Stimulated activated CD8-positive, alpha-beta memory T cell treated with anti-CD3 and anti-CD28 coated beads, Interleukin-15, amount 100 ng/mL, for 48 hours (primary cell): ENCODE data around the gene C8G.

Experiments used
- DNase-seq, 2 donors: peaks; one replicate each; pipeline ENCODE4 v3.0.0-alpha.2; 2020; ENCODE audit warnings: low read depth in 2 of 2

The C8G gene

DNA sequence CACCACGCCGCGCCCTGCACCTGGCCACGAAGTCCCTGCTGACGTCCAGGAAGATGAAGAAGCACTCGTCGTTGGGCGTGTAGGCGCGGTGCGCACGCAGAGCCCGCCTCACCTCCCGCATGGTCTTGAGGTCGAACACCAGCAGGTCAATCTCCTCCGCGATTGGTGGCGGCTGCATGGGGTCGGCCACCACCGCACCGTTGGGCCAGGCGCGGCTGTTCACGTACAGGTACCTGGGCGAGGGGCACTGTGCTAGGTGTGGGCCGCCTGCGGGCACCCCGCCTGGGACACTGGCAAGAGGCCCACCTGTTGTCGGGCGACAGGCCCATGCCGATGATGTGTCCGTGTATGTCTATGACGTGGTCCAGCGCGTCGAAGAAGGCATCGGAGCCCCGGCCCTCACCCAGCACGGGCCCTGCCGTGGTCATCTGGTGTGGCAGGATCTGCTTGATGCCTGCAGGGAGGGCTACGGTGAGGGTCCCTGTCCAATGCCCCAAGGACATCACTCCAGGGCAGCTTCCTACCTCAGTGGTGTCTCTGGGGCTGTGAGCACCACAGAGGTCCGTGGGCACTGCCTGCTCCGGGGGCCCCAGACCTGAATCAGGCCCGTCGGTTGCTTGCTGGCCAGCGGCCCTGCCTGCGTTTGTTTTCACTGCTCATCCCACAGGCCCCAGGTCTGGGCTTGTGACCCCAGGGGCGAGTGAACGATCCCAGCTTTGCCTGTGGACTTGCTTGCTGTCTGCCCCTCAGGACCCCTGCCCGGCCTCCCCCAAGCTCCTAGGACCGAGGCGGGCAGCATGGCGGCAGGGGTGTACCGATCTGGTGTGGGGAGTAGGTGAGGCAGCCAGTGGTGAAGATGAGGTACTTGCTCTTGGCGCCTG is 3.6 kb upstream of the C8G start:
- no peak for DNase-seq

DNA sequence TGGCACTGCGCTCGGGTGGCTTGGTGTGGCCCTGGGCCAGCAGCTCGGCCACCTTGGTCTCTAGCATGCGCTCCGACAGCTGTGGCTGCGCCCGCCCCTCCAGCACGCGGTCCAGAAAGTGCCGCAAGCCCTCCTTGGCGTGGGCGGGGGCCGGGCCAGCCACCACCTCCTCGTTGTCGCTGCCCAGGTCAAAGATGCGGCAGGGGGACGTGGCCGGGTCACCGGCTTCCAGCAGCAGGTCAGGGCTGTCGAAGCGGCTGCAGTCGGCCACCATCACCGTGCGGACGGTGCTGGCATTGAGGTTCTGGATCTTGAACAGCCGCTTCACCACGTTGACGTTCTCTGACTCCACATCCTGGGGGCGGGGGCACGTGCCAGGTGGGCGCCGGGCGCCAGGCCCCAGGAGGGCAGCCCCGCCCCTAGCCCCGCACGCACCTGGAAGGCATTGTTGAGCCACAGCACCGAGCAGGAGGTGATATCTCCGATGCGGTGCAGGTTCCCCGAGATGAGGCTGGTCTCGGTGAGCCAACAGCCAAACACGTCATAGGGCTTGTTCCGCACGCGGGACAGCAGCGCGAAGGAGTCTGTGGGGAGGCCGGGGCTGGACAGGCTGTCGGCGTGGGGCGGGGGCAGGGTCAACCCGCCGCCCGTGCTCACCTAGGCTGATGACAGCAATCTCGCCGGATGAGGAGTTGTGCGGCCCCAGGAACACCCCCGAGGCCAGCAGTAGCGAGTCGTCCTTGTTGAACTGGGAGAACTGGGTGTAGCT is 2.7 kb upstream of the C8G start:
- DNase-seq: no peak

DNA sequence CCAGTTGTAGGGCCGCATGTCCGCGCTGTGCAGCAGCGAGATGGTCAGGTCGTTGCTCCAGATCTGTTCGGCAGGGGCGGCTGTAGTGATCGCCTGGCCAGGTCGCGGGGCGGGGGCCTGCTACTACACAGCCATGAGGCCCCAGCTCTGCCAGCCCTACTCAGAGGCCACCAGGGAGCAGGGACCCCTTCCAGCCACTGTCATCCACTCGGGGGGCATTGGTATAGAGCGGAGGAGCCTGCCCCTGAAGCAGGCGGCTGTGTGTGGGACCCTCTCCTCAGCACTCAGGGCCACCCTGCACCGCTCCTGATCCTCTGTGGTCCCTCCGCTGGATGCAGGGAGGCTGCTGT is 2.2 kb upstream of the C8G start:
- DNase-seq: no peak

DNA sequence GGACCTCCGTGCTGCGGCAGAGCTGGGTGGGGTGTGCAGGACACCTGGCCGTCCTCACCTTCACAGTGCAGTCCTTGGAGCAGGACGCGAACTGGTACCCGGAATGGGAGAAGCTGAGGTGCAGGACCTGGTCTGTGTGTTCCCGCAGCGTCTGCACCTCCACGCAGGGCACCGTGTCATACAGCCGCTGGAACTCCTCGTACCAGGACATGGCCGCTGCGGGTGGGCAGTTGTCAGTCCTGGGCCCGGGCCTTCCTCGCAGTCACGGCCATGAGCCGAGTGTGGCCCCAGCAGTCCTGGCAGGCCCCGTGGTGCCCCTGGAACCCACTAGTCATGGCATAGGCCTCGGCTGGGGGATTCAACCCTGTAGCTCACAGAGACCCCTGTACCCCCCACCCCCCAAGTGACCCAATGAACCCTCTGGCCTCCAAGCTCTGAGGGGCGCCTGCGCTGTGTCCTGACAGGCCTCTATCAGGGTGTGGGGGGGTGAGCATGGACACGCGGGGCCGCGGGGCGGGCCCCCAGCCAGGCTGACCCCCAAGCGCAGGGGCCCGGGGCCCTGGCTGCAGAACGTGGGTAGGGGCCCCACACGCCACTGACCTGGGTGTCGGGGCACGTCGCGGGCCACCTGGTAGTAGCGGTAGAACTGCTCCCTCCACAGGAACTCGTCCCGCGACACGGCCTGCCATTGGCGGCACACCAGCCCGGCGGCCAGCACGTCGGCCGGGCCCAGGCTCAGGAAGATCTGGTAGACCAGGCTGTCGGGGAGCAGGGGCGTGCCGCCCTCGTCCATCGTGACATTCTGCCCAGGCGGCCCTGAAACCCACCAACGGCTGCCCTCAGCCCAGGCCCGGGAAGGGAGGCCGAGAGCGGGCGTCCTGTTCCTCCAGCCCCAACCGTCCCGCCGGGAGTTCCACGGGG is 1.5 kb upstream of the C8G start:
- peak in 1 of 2 donors; percentile 17 for DNase-seq

DNA sequence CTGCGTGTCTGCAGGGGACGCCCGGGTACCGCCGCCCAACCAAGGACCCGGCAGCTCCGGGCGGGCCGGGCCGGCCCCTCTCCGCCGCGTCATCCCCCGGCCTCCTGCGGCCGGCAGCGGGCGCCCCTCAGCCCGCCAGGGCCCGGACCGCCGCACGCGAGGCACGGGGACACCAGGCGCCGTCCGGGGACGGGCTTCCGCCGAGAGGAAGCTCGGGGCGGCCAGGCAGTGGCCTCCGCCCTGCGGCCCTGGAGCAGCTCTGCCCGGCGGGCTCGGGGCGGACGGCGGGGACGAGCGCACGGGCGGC is 878 bp upstream of the C8G start:
- DNase-seq: no peak

DNA sequence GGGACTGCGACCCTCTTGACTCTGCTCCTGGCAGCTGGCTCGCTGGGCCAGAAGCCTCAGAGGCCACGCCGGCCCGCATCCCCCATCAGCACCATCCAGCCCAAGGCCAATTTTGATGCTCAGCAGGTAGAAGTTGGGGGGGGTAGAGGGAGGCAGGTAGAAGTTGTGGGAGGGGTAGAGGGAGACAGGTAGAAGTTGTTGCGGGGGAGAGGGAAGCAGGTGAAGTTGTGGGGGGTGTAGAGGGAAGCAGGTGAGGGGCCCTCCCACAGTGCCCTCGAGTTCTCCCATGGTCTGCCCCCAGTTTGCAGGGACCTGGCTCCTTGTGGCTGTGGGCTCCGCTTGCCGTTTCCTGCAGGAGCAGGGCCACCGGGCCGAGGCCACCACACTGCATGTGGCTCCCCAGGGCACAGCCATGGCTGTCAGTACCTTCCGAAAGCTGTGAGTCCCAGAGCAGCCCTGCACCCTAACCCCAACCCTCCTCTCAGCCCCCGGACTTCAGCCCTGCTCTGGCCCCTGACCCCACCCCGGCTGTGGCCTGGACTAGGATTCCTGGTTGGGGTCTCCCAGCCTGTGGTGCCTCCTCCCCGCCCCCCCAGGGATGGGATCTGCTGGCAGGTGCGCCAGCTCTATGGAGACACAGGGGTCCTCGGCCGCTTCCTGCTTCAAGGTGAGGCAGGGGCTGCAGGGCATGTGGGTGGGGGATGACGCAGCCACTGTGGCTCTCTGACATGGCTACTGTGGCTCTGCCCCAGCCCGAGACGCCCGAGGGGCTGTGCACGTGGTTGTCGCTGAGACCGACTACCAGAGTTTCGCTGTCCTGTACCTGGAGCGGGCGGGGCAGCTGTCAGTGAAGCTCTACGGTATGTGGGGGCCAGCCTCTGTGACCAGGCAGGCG is 537 bp downstream of the C8G start:
- no peak for DNase-seq

DNA sequence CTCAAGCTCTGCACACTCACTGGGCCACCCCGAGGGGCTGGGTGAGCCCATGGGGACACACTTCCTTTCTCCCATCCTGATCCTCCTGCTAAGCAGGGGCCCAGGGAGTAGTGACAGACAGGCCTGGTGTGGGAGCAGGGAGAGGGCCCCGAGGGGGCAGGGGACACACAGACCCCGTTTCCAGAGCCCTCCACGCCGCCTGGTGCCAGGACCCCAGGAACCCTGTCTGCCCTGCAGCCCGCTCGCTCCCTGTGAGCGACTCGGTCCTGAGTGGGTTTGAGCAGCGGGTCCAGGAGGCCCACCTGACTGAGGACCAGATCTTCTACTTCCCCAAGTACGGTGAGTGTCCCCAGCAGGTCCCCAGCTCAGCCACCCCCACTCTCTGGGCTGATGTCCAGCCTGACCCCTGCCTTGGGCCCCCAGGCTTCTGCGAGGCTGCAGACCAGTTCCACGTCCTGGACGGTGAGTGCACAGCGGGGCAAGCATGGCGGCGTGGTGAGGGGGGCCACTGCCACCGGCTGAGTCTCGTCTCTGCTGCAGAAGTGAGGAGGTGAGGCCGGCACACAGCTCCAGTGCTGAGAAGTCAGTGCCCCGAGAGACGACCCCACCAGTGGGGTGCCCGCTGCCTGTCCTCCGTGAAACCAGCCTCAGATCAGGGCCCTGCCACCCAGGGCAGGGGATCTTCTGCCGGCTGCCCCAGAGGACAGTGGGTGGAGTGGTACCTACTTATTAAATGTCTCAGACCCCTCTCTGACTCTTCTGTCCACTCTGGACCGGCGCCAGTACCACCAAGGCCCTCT is 1.4 kb downstream of the C8G start:
- no peak for DNase-seq

DNA sequence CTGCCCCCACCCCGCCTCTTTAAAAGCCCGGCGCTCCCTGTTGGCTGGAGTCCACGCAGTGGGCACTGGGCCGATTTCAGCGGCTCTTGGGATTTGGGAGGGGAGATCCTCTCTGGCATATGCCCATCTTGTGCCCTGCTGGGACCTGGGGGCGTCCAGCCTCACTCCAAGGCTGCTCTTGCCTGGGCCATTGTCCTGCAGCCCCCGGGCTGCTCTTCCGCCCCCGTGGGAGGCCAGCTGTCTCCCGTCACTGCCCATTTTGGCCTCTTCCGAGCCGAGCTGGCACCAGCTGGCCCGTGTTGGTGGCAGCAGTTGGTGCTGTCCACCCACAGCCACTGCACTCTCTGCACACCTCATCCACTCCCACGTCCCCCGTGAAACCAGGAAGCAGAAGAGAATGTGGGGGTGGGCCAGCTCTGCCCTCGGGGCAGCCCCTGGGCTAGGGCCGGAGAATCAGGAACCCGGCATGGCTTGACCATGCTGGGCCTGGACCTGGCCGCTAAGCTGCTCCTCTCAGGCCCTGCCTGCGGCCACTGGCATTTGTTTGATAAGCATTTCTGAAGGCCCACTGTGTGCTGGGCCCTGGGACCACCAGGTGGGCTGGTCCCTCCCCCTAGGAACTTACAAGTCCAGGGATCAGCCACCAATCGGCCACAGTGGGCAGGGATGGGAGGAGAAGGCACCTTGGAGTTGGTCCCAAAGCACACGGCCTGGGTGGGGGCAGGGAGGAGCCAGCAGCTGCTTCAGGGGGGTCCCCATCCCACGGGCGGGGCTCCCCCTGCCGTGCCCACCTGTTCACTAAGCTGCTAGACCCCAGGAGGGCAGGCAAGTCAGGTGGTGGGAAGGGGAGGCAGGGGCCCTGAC is 2.2 kb downstream of the C8G start:
- DNase-seq: no peak

DNA sequence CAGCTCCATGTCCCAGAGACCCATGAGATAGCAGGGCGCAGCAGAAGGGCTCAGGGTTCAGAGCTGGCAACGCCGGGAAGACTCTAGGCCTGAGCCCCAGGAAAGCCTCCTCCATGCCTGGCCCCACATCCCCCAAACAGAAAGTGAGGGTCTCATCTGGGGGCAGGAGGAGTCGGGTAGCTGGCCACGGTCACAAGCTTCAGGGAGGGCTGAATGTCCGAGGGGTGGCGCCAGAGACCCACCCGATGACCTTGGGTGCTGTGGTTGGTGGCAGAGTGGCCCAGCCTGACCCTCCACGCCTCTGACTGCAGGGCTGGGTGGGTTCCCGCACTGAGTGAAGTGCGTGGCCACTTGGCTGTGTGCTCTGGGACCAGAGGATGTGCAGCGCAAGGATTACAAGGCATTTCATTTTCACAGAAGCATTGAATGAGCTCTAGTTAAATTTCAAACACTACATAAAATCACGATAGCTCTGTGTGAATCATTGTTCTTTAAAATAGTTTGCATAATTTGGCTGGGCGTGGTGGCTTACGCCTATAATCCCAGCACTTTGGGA is 3.0 kb downstream of the C8G start:
- DNase-seq: no peak

DNA sequence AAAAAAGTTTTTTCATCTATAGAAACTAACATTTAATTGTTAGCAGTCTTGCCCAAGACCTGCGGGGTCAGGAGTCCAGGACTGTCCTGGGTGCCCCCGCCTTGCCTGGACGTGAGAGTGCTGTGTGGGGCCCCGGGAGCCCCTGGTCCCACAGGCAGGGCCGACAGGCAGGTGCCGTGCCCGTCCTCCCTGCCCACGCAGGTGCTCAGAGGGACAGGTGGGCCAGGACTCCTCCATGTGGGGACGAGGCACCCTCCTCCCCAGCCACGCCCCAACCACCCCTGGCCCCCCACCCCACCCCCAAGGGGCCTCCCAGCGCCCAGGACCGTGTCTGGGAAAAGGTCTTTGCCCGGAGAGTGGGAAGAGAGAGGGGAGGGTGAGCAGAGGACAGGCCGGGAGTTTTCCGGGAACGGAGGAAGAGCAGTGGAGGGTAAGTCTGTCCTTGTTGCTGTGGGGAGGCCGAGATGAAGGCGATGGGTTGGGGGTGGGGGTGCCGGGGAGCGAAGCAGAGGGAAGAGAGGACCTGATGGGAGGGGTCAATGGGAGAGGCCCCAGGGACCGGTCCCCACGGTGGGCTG is 4.3 kb downstream of the C8G start:
- no peak for DNase-seq

DNA sequence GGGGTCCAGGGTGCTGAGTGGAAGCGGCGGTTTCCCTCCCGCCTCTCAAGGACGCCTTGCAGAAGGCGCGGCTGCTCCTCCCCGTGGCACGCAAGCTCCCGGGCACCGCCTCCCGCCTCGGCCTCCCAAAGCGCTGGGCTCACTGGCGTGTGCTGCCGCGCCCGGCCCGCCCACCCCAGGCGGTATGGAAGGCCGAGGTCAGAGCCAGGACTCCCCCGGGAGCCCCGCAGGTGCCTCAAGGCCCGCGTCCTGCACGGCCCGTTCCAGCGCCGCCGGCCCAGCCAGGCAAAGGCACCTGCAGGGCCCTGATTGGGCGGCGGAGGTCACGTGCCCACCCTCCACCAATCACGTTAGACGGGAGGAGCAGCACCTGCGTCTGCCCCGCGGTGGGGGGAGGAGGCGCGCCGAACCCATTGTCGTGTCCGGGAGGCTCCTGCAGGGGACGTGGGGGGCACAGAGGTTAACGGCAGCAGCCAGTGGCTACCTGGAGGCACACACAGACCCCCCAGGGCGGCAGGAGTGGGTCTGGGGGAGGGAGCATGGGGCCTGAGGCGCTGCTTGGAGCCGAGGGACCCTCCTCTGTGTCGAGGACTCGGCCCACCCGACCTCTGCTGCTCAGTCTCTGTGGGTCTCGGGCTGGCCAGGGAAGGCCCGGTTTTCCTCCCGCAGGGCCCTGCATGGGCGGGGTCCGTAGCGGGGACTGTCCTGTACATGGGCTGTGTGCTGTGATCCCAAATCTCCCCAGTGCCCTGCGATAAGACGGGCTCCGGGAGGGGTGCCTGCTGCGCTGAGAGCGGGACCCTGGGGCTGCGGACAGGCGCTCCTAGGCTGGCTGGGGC is 5.0 kb downstream of the C8G start:
- DNase-seq: peak; percentile 94

DNA sequence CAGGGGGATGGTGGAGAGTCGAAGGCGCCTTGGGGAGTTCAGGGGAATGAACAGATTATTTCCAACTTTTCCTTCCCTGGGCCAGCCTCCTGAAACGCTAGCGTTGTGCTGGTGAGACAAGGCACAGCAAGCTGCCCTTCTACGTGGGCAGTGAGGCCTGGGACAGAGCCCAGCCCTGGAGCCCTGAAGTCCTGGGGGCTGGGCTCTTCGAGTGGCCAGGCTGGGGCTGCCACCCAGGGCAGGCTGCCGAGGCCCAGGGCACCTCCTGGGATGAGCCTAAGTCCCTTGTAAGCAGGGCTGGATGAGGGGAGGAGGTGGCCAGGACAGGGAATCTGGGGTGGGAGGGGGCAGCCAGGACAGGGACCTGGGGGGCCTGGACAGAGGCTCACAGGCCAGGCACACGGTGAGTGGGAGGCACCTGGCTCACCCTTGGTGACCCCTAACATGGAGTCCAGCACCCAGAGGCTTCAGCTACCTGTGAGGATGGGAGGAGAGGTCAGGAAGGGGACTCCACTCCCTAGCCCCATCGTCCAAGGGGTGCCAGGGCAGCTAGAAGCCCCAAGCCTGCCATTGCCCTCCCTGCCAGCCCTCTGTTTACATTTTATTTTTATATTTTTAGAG is 5.7 kb downstream of the C8G start:
- no peak for DNase-seq

DNA sequence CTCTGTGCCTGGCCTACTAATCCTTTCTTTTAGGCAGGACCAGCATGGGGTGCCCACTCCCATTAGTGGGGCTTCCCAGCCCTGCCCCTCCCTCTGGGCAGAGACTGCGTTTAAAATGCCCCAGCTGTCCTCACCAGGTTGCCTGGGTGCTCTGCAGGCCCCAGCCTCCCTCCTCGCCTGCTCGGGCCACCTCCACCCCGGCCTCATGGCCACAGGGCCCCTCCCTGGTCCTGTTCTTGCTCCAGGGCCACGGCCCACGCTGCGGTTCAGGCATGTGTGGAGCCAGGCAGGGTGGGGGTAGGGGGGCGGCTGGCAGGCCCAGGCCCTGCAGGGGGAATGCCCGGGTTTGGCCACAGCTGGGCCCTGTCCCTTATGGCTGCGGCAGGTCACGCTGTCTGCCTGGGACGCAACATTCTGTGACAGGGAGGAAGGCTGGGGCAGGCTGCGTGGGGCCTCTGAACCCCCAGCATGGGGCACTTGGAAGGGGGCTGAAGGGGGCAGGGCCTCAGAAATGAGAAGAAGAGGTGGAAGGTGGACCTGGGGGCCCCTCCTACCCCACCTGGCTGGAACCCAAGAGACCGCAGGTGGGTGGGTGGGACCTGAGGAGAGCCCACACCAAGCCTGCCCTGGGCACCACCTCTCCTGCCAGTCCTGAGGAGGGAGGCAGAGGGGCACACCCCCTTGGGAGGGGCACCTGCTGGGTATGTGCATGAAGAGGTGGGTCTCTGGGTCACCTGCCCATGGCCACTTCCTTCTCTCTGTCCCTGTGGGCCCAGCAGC is 6.7 kb downstream of the C8G start, which contains the start of gene LCN12:
LCN12 (plus strand) TSS at position 733 of the 780 bp plus-strand sequence. CDS start 55 bp downstream, outside the sequence.
- no peak for DNase-seq

DNA sequence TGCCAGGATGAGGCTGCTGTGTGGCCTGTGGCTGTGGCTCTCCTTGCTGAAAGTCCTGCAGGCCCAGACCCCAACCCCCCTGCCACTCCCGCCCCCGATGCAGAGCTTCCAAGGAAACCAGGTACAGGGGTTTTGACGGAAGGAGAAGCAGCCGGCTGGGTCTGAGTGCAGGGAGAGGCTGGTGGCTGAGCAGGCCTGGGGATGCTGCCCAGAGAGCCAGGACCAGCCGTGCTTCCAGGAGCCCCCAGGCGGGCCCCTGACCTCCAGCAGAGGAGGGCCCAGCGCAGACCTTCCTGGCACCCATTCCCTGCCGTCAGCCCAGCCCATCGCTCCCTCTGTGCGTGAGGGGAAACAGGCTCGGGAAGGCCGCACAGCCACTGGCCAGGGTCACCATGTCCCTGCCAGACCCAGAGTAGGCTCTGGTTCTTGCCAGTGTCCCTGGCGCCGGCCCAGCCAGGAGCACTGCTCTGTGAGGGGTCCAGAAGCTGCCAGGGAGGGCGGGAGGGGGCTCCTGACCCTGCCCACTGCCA is 7.3 kb downstream of the C8G start:
- DNase-seq: no peak

DNA sequence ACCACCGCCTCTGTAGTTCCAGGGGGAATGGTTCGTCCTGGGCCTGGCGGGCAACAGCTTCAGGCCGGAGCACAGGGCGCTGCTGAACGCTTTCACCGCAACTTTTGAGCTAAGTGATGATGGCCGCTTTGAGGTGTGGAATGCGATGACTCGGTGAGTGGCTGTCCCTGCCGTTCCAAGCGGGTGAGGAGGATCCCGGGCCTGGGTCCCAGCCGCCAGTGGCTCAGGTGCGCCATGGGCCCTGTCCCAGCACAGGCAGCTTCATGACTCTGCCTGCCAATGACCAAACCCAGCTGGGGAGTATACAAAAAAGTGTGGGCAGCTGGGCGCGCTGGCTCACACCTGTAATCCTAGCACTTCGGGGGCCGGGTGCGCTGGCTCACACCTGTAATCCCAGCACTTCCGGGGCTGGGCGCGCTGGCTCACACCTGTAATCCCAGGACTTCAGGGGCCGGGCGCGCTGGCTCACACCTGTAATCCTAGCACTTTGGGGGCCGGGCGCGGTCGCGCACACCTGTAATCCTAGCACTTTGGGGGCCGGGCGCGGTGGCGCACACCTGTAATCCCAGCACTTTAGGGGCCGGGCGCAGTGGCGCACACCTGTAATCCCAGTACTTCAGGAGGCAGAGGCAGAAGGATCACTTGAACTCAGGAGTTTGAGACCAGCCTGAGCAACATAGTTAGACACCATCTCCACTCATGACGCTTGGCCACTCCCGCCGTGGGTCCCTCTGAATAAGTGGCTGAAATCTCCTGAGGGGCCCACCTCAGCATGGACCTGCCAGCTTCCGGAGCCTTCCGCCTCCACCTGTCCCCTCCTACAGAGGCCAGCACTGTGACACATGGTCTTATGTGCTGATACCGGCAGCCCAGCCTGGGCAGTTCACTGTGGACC is 8.1 kb downstream of the C8G start:
- DNase-seq: no peak
